Measurements from ENCODE around the gene RAB3A. TPM values are rescaled to one million over a fixed set of nuclear protein-coding genes. Genes with fewer than 3 reads are reported as not detected.

Gene RAB3A
- total RNA-seq, 1 experiment from 2014 or later, result 0.68 TPM

- POLR2A ChIA-PET, result no interaction called here
- CTCF ChIA-PET, result no interaction called here
- BruUV-seq (replicated peaks), result no TSS peak
- Mint-ChIP-seq H3K4me3 (ENCODE audit: unreplicated experiment) (no peak overlapping the region), H3K4me1 (ENCODE audit: insufficient read depth, unreplicated experiment) (no peaks in the 10 kb centered on the region), H3K9me3 (ENCODE audit: unreplicated experiment) (no peaks in the 10 kb centered on the region), H3K36me3 (ENCODE audit: insufficient read depth, unreplicated experiment) (no peaks in the 10 kb centered on the region), H3K27ac (ENCODE audit: low read depth, unreplicated experiment) (no peak overlapping the region), H3K27me3 (ENCODE audit: insufficient read depth, unreplicated experiment) (peaks cover 42% of the 10 kb centered on the region)
- no peak for TF ChIP-seq CTCF (IDR thresholded peaks at IDR 0.05; ENCODE audit: unreplicated experiment)
- no peak for DNase-seq (ENCODE audit: unreplicated experiment)
- intact Hi-C loops (cut with micrococcal nuclease), result no loop called here
Measured at GRCh38 chr19:18234194-18234593, 30.4 kb upstream of the RAB3A start.

- TF ChIP-seq CTCF (IDR thresholded peaks at IDR 0.05; ENCODE audit: unreplicated experiment), result no peak
- DNase-seq (ENCODE audit: unreplicated experiment), result peak; percentile 38
- no TSS peak for BruUV-seq (replicated peaks)
- intact Hi-C loops (cut with micrococcal nuclease), result no loop called here
- Mint-ChIP-seq H3K4me1 (ENCODE audit: insufficient read depth, unreplicated experiment) (no peaks in the 10 kb centered on the region), H3K27me3 (ENCODE audit: insufficient read depth, unreplicated experiment) (peaks cover 42% of the 10 kb centered on the region), H3K9me3 (ENCODE audit: unreplicated experiment) (no peaks in the 10 kb centered on the region), H3K4me3 (ENCODE audit: unreplicated experiment) (no peak overlapping the region), H3K36me3 (ENCODE audit: insufficient read depth, unreplicated experiment) (no peaks in the 10 kb centered on the region), H3K27ac (ENCODE audit: low read depth, unreplicated experiment) (no peak overlapping the region)
- ChIA-PET CTCF (interaction anchor here (0.6 to 2.5 kb wide), 3 partner anchors 18 to 261 kb away, joined by 3 to 13 read pairs (median 3); partner anchors contain the start of gene MAST3), POLR2A (interaction anchor here (0.6 kb wide), 1 partner anchor 59 kb away, joined by 4 read pairs; no protein-coding TSS in a partner anchor)
Measured at GRCh38 chr19:18233224-18233825, 29.5 kb upstream of the RAB3A start.

- no peak for DNase-seq (ENCODE audit: unreplicated experiment)
- no peak for TF ChIP-seq CTCF (IDR thresholded peaks at IDR 0.05; ENCODE audit: unreplicated experiment)
- H3K4me3 Mint-ChIP-seq (ENCODE audit: unreplicated experiment), result no peak overlapping the region
- ChIA-PET CTCF (interaction anchor here (0.5 to 2.5 kb wide), 6 partner anchors 14 to 736 kb away, joined by 3 to 13 read pairs (median 3); partner anchors contain the start of gene MAST3), POLR2A (interaction anchor here (0.6 kb wide), 1 partner anchor 60 kb away, joined by 4 read pairs; no protein-coding TSS in a partner anchor)
- no peak overlapping the region for H3K27ac Mint-ChIP-seq (ENCODE audit: low read depth, unreplicated experiment)
- H3K9me3 Mint-ChIP-seq (ENCODE audit: unreplicated experiment), result no peaks in the 10 kb centered on the region
- H3K36me3 Mint-ChIP-seq (ENCODE audit: insufficient read depth, unreplicated experiment), result no peaks in the 10 kb centered on the region
- intact Hi-C loops (cut with micrococcal nuclease), result no loop called here
- no TSS peak for BruUV-seq (replicated peaks)
- H3K27me3 Mint-ChIP-seq (ENCODE audit: insufficient read depth, unreplicated experiment), result peaks cover 42% of the 10 kb centered on the region
- H3K4me1 Mint-ChIP-seq (ENCODE audit: insufficient read depth, unreplicated experiment), result no peaks in the 10 kb centered on the region
Measured at GRCh38 chr19:18232540-18233223, 28.8 kb upstream of the RAB3A start.

- CTCF ChIA-PET, result interaction anchor here (0.5 to 2.5 kb wide), 4 partner anchors 14 to 110 kb away, joined by 3 to 13 read pairs (median 3); no protein-coding TSS in a partner anchor
- no peak for TF ChIP-seq CTCF (IDR thresholded peaks at IDR 0.05; ENCODE audit: unreplicated experiment)
- no peak for DNase-seq (ENCODE audit: unreplicated experiment)
- POLR2A ChIA-PET, result interaction anchor here (0.8 kb wide), 1 partner anchor 28 kb away, joined by 3 read pairs; the partner anchor contains the start of gene RAB3A
- H3K9me3 Mint-ChIP-seq (ENCODE audit: unreplicated experiment), result no peaks in the 10 kb centered on the region
- peaks cover 38% of the 10 kb centered on the region for H3K27me3 Mint-ChIP-seq (ENCODE audit: insufficient read depth, unreplicated experiment)
- no peaks in the 10 kb centered on the region for H3K4me1 Mint-ChIP-seq (ENCODE audit: insufficient read depth, unreplicated experiment)
- H3K36me3 Mint-ChIP-seq (ENCODE audit: insufficient read depth, unreplicated experiment), result no peaks in the 10 kb centered on the region
- H3K4me3 Mint-ChIP-seq (ENCODE audit: unreplicated experiment), result no peak overlapping the region
- intact Hi-C loops (cut with micrococcal nuclease), result no loop called here
- H3K27ac Mint-ChIP-seq (ENCODE audit: low read depth, unreplicated experiment), result no peak overlapping the region
- BruUV-seq (replicated peaks), result no TSS peak
Measured at GRCh38 chr19:18231775-18232174, 27.9 kb upstream of the RAB3A start.

All from MCF 10A (cell line).